Glutamatergic neuron (in vitro differentiated cells): ENCODE results near the gene ZAR1L. TPM values are rescaled to one million over a fixed set of nuclear protein-coding genes. Genes with fewer than 3 reads are reported as not detected.

Experiments used
- DNase-seq: peaks from one replicate; pipeline ENCODE4 v3.0.0; 2022
- H3K27ac Mint-ChIP-seq: one replicate; pipeline ENCODE4 v1.8.0; 2020; ENCODE audit warnings: mild to moderate bottlenecking, mixed read lengths, inconsistent platforms; ENCODE audit not compliant: unreplicated experiment
- H3K27me3 Mint-ChIP-seq: one replicate; pipeline ENCODE4 v1.8.0; 2020; ENCODE audit warnings: mild to moderate bottlenecking, moderate library complexity, mixed read lengths, inconsistent platforms; ENCODE audit not compliant: unreplicated experiment
- H3K36me3 Mint-ChIP-seq: one replicate; pipeline ENCODE4 v1.8.0; 2020; ENCODE audit warnings: mild to moderate bottlenecking, mixed read lengths, inconsistent platforms; ENCODE audit not compliant: unreplicated experiment
- H3K4me1 Mint-ChIP-seq: one replicate; pipeline ENCODE4 v1.8.0; 2020; ENCODE audit warnings: mild to moderate bottlenecking, low read depth, mixed read lengths, inconsistent platforms; ENCODE audit not compliant: unreplicated experiment
- H3K4me3 Mint-ChIP-seq: one replicate; pipeline ENCODE4 v1.8.0; 2020; ENCODE audit warnings: mild to moderate bottlenecking, mixed read lengths, inconsistent platforms; ENCODE audit not compliant: unreplicated experiment
- H3K9me3 Mint-ChIP-seq: one replicate; pipeline ENCODE4 v1.8.0; 2020; ENCODE audit warnings: mild to moderate bottlenecking, moderate library complexity, mixed read lengths, inconsistent platforms; ENCODE audit not compliant: unreplicated experiment
- CTCF ChIP-seq: fragments of 200-600 bp; sonication (generic); IDR thresholded peaks from one replicate; pipeline ENCODE4 v1.5.0; 2021; ENCODE audit not compliant: partially characterized antibody, unreplicated experiment
- total RNA-seq: library from RNA; stranded (reverse); fragmentation: NEBNext Ultra II Directional; extraction: Animal tissue kit (Norgen Biotek cat#: 25700); gene quantifications from one replicate; pipeline ENCODE4 v1.2.1, GENCODE V29; 2021; ENCODE audit not compliant: unreplicated experiment

ZAR1L gene
- total RNA-seq, 1 donor from 2014 or later = not detected

DNA sequence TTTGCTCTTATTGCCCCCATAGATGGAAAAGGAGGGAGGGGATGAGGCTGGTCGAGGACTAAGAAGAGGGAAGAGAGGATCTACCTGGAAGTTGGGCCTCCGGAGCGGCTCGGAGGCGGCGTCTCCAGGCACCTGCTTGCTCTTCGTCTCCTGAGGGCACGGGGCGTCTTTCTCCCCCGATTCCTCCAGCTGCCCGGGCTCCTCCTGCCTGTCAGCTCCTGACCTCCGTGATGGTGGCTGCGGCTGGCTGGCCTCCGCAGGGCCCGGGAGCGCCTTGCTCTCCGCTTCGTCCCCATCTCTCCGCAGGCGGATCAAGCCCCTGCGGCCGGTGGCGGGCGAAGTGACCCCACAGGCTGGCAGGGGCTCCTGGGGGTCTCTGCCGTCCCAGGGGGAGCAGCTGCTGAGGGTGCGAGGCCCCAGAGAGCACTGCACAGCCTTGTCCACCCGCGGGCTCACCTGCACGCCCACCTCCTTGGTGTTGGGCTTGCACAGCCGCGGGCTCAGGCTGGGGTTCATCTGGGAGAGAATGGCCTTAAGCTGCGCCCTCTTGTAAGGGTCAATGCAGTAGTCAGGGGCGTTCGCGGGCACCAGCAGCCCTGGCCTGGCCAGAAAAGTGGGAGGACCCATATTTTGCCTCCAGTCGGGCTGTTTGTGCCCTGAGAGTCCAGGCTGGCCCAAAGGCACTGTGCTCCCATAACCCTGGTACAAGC lies 3.8 kb downstream of the ZAR1L start:
- Mint-ChIP-seq H3K4me1 (no peaks in the 10 kb centered on the region), H3K4me3 (no peak overlapping the region), H3K9me3 (peaks cover 2% of the 10 kb centered on the region), H3K27me3 (no peaks in the 10 kb centered on the region), H3K27ac (no peak overlapping the region), H3K36me3 (no peaks in the 10 kb centered on the region)
- no peak for DNase-seq
- no peak for TF ChIP-seq CTCF

DNA sequence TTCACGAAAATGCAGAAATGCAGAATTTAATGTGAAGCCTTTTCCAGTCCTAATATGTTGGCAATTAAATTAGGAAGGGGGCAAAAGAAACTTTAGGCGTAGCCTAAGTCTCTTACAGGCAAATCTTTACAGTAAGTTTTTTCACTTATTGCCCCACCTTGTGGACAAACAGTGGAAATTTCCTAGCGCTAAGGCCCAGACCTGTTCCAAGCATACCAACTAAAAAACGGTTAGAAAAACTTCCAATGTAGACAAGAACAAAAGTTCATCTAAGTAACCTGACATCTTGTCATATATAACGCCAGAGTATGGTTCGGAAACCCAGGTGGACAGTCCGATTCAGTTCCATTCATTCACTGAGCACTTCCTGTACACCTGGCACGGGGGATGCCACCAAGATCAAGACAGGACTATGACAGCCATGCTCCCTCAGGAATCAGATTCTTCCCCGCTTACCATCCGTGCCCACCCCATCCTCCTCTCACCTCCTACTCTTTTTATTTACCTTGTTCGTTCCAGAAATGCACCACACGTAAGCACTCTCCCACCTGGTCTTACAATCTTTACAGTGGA lies 4.9 kb downstream of the ZAR1L start:
- no peaks in the 10 kb centered on the region for H3K4me1 Mint-ChIP-seq
- H3K4me3 Mint-ChIP-seq = no peak overlapping the region
- no peaks in the 10 kb centered on the region for H3K36me3 Mint-ChIP-seq
- no peak overlapping the region for H3K27ac Mint-ChIP-seq
- TF ChIP-seq CTCF = peak; percentile 82
- H3K9me3 Mint-ChIP-seq = peaks cover 2% of the 10 kb centered on the region
- no peak for DNase-seq
- H3K27me3 Mint-ChIP-seq = no peaks in the 10 kb centered on the region

GRCh38 chr13:32309312-32310133 lies 5.6 kb downstream of the ZAR1L start:
- H3K27ac Mint-ChIP-seq = no peak overlapping the region
- no peaks in the 10 kb centered on the region for H3K4me1 Mint-ChIP-seq
- no peak for DNase-seq
- H3K4me3 Mint-ChIP-seq = no peak overlapping the region
- TF ChIP-seq CTCF = no peak
- no peaks in the 10 kb centered on the region for H3K36me3 Mint-ChIP-seq
- no peaks in the 10 kb centered on the region for H3K27me3 Mint-ChIP-seq
- peaks cover under 1% of the 10 kb centered on the region for H3K9me3 Mint-ChIP-seq

- Mint-ChIP-seq H3K9me3 (no peaks in the 10 kb centered on the region), H3K4me3 (no peak overlapping the region), H3K36me3 (no peaks in the 10 kb centered on the region), H3K27me3 (no peaks in the 10 kb centered on the region), H3K27ac (no peak overlapping the region), H3K4me1 (no peaks in the 10 kb centered on the region)
- DNase-seq = no peak
- TF ChIP-seq CTCF = no peak
These were observed 9.5 kb downstream of the ZAR1L start for GRCh38 chr13:32305646-32306045.
